Fibroblast of lung (primary cell): Measurements from ENCODE around the gene NHERF1.

Experiments used
- CTCF ChIP-seq, 2 donors: IDR thresholded peaks in 1 of 2; conservative IDR thresholded peaks in 1 of 2; 1 replicate in 1 of 2; 2 replicates in 1 of 2; pipeline ENCODE4 v1.5.1; 2011 to 2012; ENCODE audit warnings: low read length in 2 of 2, control low read depth in 1 of 2, inconsistent platforms in 1 of 2, low read depth in 1 of 2, mild to moderate bottlenecking in 1 of 2
- EZH2 ChIP-seq: IDR thresholded peaks from 2 replicates; pipeline ENCODE4 v1.5.1; 2012; ENCODE audit warnings: low read length, control low read depth, mild to moderate bottlenecking; ENCODE audit errors: missing control alignments

- no peak for TF ChIP-seq CTCF (conservative IDR thresholded peaks at IDR 0.05 in 1 of 2, IDR thresholded peaks at IDR 0.05 in 1 of 2; ENCODE audit: low read depth in 1 of 2, low read length in 2 of 2)
- TF ChIP-seq EZH2: no peak
Observed at GRCh38 chr17:74722782-74723181, 25.6 kb upstream of the NHERF1 start.
